ENCODE results near the gene OTOG.

OTOG gene

DNA sequence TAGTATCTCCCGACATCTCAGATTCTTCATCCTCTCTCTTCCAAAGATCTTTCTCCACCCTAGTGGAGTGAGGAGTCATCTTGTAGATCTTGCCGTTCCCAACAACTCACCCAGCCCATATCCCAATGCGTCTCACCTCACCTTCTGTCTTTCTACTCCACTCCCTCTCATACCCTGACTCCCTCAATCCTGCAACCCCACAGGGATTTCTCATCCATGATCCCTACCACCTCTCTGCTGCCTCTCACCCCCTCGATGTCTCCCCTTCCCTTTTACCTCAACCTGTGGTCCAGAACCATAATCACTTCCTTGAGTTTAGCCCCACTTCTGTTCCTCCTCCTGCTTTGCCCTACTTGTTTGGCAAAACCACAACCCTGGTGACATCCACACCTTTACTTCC, 41.7 kb downstream of the OTOG start:
- Histone ChIP-seq H3K9me2 (replicated peaks; ENCODE audit: control insufficient read depth, low read length) (no peaks in the 10 kb centered on the region), H3K27ac (ENCODE audit: low read depth, low read length) (no peak overlapping the region), H3K36me3 (ENCODE audit: control insufficient read depth, low read length) (no peaks in the 10 kb centered on the region), H3K4me2 (ENCODE audit: low read length) (no peak overlapping the region), H3K9me3 (ENCODE audit: control insufficient read depth, insufficient read depth, low read length) (no peaks in the 10 kb centered on the region), H4K20me1 (ENCODE audit: control insufficient read depth, insufficient read depth, low read depth, low read length) (no peaks in the 10 kb centered on the region), H3K4me1 (ENCODE audit: control insufficient read depth, low read length) (no peaks in the 10 kb centered on the region), H3K79me2 (ENCODE audit: control insufficient read depth, low read length) (no peaks in the 10 kb centered on the region), H3F3A (ENCODE audit: control insufficient read depth, insufficient read depth) (no peaks in the 10 kb centered on the region), H3K4me3 (ENCODE audit: low read length) (no peak overlapping the region), H3K27me3 (ENCODE audit: control insufficient read depth, low read length) (no peaks in the 10 kb centered on the region)
- TF ChIP-seq CTCF (IDR thresholded peaks at IDR 0.05; ENCODE audit: low read depth, low read length, poor library complexity, severe bottlenecking) (no peak), EZH2phosphoT487 (IDR thresholded peaks at IDR 0.05; ENCODE audit: borderline replicate concordance, low read length) (no peak)

DNA sequence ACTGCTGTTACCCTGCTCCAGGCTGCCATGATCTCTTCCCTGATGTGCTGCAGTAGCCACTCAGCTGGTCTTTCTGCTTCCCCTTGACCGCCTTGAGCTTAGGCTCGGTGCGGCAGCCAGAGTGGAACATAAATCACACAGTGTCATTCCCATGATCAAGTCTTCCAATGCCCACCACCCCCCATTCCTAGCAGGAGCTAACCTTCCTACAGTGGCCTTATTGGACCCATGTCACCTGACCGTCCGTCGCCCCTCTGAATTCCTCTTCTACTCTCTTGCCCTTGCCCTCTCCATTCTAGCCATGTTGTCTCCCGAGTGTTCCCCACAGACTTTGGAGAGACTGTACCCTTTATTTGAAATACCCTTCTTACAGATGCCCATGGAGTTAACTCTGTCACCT, 43.4 kb downstream of the OTOG start:
- Histone ChIP-seq H3K4me2 (ENCODE audit: low read length) (no peak overlapping the region), H3K9me3 (ENCODE audit: control insufficient read depth, insufficient read depth, low read length) (no peaks in the 10 kb centered on the region), H3K27me3 (ENCODE audit: control insufficient read depth, low read length) (no peaks in the 10 kb centered on the region)

DNA sequence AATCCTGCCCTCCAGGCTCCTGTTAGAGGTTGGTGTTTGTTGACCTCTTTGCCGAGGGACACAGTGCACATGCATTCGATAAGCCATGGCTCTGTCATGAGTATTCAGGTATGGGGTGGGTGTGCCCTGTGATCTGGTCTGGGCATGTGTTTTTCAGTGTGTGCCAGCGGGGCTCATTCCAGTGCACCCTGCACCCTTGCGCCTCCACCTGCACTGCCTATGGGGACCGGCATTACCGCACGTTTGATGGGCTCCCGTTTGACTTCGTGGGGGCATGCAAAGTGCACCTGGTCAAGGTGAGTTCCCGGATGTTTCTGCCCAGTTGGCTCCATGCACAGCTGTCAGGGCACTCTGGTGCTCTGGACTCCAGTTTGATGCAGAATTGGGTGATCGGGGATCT, 44.2 kb downstream of the OTOG start:
- H3K4me3 ChIP-seq (ENCODE audit: low read length): no peak overlapping the region
- no peak overlapping the region for H3K27ac ChIP-seq (ENCODE audit: low read depth, low read length)
- H3K79me2 ChIP-seq (ENCODE audit: control insufficient read depth, low read length): no peaks in the 10 kb centered on the region
- no peaks in the 10 kb centered on the region for H3K9me2 ChIP-seq (replicated peaks; ENCODE audit: control insufficient read depth, low read length)
- H3F3A ChIP-seq (ENCODE audit: control insufficient read depth, insufficient read depth): no peaks in the 10 kb centered on the region
- no peaks in the 10 kb centered on the region for H4K20me1 ChIP-seq (ENCODE audit: control insufficient read depth, insufficient read depth, low read depth, low read length)
- H3K4me1 ChIP-seq (ENCODE audit: control insufficient read depth, low read length): no peaks in the 10 kb centered on the region
- H3K36me3 ChIP-seq (ENCODE audit: control insufficient read depth, low read length): no peaks in the 10 kb centered on the region
- no peaks in the 10 kb centered on the region for H3K27me3 ChIP-seq (ENCODE audit: control insufficient read depth, low read length)
- H3K9me3 ChIP-seq (ENCODE audit: control insufficient read depth, insufficient read depth, low read length): no peaks in the 10 kb centered on the region
- H3K4me2 ChIP-seq (ENCODE audit: low read length): no peak overlapping the region
- no peak for TF ChIP-seq EZH2phosphoT487 (IDR thresholded peaks at IDR 0.05; ENCODE audit: borderline replicate concordance, low read length)

More for the DNA sequence above, 43.4 kb downstream of the OTOG start:
- H3K79me2 ChIP-seq (ENCODE audit: control insufficient read depth, low read length): no peaks in the 10 kb centered on the region
- no peak for TF ChIP-seq EZH2phosphoT487 (IDR thresholded peaks at IDR 0.05; ENCODE audit: borderline replicate concordance, low read length)
- TF ChIP-seq CTCF (IDR thresholded peaks at IDR 0.05; ENCODE audit: low read depth, low read length, poor library complexity, severe bottlenecking): no peak
- no peaks in the 10 kb centered on the region for H3F3A ChIP-seq (ENCODE audit: control insufficient read depth, insufficient read depth)
- H3K4me3 ChIP-seq (ENCODE audit: low read length): no peak overlapping the region
- H3K9me2 ChIP-seq (replicated peaks; ENCODE audit: control insufficient read depth, low read length): no peaks in the 10 kb centered on the region
- no peak overlapping the region for H3K27ac ChIP-seq (ENCODE audit: low read depth, low read length)
- H3K36me3 ChIP-seq (ENCODE audit: control insufficient read depth, low read length): no peaks in the 10 kb centered on the region
- no peaks in the 10 kb centered on the region for H3K4me1 ChIP-seq (ENCODE audit: control insufficient read depth, low read length)
- H4K20me1 ChIP-seq (ENCODE audit: control insufficient read depth, insufficient read depth, low read depth, low read length): no peaks in the 10 kb centered on the region

DNA sequence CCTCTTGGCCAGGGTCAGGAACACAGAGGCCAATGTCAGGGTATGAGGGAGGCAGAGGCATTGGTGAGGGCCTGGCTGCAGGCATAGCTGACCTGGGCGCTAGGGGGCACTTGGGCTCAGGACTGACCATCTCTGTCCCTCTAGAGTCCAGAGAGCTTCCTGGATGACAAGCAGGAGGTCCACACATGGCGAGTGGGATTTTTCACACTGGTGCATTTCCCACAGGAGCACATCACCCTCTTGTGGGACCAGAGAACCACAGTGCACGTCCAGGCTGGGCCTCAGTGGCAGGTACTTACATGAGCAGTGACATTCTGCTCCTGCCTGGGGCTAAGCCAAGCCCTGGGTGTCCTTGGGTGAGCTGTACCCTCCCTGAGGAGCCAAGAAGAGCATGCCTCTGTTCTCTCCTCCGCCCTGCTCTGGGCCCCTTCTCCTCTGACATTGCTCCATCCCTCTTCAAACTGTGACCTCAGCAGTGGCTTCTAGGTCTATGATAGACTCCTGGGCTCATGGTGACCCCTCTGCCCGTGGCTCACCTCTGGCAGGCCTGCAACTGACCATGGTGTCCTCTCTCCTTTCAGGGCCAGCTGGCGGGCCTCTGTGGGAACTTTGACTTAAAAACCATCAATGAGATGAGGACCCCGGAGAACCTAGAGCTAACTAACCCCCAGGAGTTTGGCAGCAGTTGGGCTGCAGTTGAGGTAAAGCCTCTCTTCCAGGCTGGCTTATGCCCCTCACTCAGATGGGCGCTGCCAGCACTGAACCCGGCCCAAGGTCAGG, 46.6 kb downstream of the OTOG start:
- Histone ChIP-seq H3K4me2 (ENCODE audit: low read length) (no peak overlapping the region), H3F3A (ENCODE audit: control insufficient read depth, insufficient read depth) (no peaks in the 10 kb centered on the region), H3K4me1 (ENCODE audit: control insufficient read depth, low read length) (no peaks in the 10 kb centered on the region), H3K27ac (ENCODE audit: low read depth, low read length) (no peak overlapping the region), H3K27me3 (ENCODE audit: control insufficient read depth, low read length) (no peaks in the 10 kb centered on the region), H3K4me3 (ENCODE audit: low read length) (no peak overlapping the region), H4K20me1 (ENCODE audit: control insufficient read depth, insufficient read depth, low read depth, low read length) (no peaks in the 10 kb centered on the region), H3K36me3 (ENCODE audit: control insufficient read depth, low read length) (no peaks in the 10 kb centered on the region), H3K9me2 (replicated peaks; ENCODE audit: control insufficient read depth, low read length) (no peaks in the 10 kb centered on the region), H3K9me3 (ENCODE audit: control insufficient read depth, insufficient read depth, low read length) (no peaks in the 10 kb centered on the region), H3K79me2 (ENCODE audit: control insufficient read depth, low read length) (no peaks in the 10 kb centered on the region)
- no peak for TF ChIP-seq EZH2phosphoT487 (IDR thresholded peaks at IDR 0.05; ENCODE audit: borderline replicate concordance, low read length)
- peak; percentile 1 for TF ChIP-seq CTCF (IDR thresholded peaks at IDR 0.05; ENCODE audit: low read depth, low read length, poor library complexity, severe bottlenecking)

Measured in DOHH2 (cell line).